ENCODE results near the gene ST13.

DNA sequence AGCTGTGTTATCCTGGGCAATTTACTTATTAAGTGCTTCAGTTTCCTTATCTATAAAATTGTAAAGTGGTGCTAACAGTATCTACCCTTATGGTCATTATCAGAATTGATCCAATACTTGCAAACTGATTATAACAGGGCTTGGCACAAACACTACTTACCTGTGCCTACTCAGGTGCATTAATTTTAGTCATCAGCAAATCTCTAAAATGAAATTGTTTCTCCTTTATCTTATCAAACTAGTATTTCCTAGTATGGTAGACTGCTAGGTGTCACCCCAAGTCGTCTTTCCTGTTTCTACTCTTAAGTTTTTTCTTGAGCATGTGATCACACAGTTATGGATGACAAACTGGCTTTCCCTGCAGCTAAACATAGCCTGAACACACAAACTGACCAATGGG, 33.0 kb downstream of the ST13 start:
- TF ChIP-seq, protein P1, sequence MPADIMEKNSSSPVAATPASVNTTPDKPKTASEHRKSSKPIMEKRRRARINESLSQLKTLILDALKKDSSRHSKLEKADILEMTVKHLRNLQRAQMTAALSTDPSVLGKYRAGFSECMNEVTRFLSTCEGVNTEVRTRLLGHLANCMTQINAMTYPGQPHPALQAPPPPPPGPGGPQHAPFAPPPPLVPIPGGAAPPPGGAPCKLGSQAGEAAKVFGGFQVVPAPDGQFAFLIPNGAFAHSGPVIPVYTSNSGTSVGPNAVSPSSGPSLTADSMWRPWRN (IDR thresholded peaks at IDR 0.05; ENCODE audit: low read depth): no peak
- TF ChIP-seq SMARCE1 (IDR thresholded peaks at IDR 0.05) (no peak), ZNF24 (IDR thresholded peaks at IDR 0.05) (no peak), POLR2AphosphoS5 (IDR thresholded peaks at IDR 0.05; ENCODE audit: control insufficient read depth, insufficient read depth, low read depth, low read length) (no peak), CHD2 (IDR thresholded peaks at IDR 0.05; ENCODE audit: low read depth, low read length) (no peak)
- TF ChIP-seq, protein P2, sequence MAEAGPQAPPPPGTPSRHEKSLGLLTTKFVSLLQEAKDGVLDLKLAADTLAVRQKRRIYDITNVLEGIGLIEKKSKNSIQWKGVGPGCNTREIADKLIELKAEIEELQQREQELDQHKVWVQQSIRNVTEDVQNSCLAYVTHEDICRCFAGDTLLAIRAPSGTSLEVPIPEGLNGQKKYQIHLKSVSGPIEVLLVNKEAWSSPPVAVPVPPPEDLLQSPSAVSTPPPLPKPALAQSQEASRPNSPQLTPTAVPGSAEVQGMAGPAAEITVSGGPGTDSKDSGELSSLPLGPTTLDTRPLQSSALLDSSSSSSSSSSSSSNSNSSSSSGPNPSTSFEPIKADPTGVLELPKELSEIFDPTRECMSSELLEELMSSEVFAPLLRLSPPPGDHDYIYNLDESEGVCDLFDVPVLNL (CRISPR knock-in tag; IDR thresholded peaks at IDR 0.05; ENCODE audit: low read depth): no peak
- TF ChIP-seq, protein P3, sequence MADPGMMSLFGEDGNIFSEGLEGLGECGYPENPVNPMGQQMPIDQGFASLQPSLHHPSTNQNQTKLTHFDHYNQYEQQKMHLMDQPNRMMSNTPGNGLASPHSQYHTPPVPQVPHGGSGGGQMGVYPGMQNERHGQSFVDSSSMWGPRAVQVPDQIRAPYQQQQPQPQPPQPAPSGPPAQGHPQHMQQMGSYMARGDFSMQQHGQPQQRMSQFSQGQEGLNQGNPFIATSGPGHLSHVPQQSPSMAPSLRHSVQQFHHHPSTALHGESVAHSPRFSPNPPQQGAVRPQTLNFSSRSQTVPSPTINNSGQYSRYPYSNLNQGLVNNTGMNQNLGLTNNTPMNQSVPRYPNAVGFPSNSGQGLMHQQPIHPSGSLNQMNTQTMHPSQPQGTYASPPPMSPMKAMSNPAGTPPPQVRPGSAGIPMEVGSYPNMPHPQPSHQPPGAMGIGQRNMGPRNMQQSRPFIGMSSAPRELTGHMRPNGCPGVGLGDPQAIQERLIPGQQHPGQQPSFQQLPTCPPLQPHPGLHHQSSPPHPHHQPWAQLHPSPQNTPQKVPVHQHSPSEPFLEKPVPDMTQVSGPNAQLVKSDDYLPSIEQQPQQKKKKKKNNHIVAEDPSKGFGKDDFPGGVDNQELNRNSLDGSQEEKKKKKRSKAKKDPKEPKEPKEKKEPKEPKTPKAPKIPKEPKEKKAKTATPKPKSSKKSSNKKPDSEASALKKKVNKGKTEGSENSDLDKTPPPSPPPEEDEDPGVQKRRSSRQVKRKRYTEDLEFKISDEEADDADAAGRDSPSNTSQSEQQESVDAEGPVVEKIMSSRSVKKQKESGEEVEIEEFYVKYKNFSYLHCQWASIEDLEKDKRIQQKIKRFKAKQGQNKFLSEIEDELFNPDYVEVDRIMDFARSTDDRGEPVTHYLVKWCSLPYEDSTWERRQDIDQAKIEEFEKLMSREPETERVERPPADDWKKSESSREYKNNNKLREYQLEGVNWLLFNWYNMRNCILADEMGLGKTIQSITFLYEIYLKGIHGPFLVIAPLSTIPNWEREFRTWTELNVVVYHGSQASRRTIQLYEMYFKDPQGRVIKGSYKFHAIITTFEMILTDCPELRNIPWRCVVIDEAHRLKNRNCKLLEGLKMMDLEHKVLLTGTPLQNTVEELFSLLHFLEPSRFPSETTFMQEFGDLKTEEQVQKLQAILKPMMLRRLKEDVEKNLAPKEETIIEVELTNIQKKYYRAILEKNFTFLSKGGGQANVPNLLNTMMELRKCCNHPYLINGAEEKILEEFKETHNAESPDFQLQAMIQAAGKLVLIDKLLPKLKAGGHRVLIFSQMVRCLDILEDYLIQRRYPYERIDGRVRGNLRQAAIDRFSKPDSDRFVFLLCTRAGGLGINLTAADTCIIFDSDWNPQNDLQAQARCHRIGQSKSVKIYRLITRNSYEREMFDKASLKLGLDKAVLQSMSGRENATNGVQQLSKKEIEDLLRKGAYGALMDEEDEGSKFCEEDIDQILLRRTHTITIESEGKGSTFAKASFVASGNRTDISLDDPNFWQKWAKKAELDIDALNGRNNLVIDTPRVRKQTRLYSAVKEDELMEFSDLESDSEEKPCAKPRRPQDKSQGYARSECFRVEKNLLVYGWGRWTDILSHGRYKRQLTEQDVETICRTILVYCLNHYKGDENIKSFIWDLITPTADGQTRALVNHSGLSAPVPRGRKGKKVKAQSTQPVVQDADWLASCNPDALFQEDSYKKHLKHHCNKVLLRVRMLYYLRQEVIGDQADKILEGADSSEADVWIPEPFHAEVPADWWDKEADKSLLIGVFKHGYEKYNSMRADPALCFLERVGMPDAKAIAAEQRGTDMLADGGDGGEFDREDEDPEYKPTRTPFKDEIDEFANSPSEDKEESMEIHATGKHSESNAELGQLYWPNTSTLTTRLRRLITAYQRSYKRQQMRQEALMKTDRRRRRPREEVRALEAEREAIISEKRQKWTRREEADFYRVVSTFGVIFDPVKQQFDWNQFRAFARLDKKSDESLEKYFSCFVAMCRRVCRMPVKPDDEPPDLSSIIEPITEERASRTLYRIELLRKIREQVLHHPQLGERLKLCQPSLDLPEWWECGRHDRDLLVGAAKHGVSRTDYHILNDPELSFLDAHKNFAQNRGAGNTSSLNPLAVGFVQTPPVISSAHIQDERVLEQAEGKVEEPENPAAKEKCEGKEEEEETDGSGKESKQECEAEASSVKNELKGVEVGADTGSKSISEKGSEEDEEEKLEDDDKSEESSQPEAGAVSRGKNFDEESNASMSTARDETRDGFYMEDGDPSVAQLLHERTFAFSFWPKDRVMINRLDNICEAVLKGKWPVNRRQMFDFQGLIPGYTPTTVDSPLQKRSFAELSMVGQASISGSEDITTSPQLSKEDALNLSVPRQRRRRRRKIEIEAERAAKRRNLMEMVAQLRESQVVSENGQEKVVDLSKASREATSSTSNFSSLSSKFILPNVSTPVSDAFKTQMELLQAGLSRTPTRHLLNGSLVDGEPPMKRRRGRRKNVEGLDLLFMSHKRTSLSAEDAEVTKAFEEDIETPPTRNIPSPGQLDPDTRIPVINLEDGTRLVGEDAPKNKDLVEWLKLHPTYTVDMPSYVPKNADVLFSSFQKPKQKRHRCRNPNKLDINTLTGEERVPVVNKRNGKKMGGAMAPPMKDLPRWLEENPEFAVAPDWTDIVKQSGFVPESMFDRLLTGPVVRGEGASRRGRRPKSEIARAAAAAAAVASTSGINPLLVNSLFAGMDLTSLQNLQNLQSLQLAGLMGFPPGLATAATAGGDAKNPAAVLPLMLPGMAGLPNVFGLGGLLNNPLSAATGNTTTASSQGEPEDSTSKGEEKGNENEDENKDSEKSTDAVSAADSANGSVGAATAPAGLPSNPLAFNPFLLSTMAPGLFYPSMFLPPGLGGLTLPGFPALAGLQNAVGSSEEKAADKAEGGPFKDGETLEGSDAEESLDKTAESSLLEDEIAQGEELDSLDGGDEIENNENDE (IDR thresholded peaks at IDR 0.05; ENCODE audit: low read depth, low read length): no peak

Measured in K562 (cell line).